HG03135 (cell line): Measurements from ENCODE around the gene OR52J3.
"Not testable (repeated sequence)": the region's sequence is repeated elsewhere in the genome, so short reads cannot be mapped to it uniquely, and the experiment has no call there.

Experiments used
- ATAC-seq: cut with Tn5 transposase; IDR thresholded peaks from one replicate; pipeline ENCODE4 v1.9.1; 2021; ENCODE audit warnings: mild to moderate bottlenecking, moderate library complexity; ENCODE audit not compliant: unreplicated experiment

Gene OR52J3

GRCh38 chr11:5046226-5046625 lies at the start of gene OR52J3:
TSS of gene OR52J3 (plus strand) at chr11:5046526. CDS start at chr11:5046526, 0 bp downstream.
- ATAC-seq = no peak

- ATAC-seq = no peak
Observed at GRCh38 chr11:5004424-5005274, 41.7 kb upstream of the OR52J3 start.

- no peak for ATAC-seq
Observed at GRCh38 chr11:5007561-5007960, 38.8 kb upstream of the OR52J3 start.

- ATAC-seq = no peak
Observed at GRCh38 chr11:5011254-5011653, 35.1 kb upstream of the OR52J3 start.

GRCh38 chr11:5013012-5013411 lies 33.3 kb upstream of the OR52J3 start:
- no peak for ATAC-seq

- ATAC-seq = no peak
Observed at GRCh38 chr11:5021996-5022395, 24.3 kb upstream of the OR52J3 start.

- no peak for ATAC-seq
Observed at GRCh38 chr11:5036669-5037068, 9.7 kb upstream of the OR52J3 start.

- no peak for ATAC-seq
Observed at GRCh38 chr11:5037926-5038325, 8.4 kb upstream of the OR52J3 start.

- no peak for ATAC-seq
Observed at GRCh38 chr11:5038341-5038740, 8.0 kb upstream of the OR52J3 start.

- ATAC-seq = no peak
Observed at GRCh38 chr11:5040876-5041275, 5.5 kb upstream of the OR52J3 start.

- no peak for ATAC-seq
Observed at GRCh38 chr11:5042091-5042490, 4.2 kb upstream of the OR52J3 start.

- no peak for ATAC-seq
Observed at GRCh38 chr11:5043380-5043779, 2.9 kb upstream of the OR52J3 start.

DNA sequence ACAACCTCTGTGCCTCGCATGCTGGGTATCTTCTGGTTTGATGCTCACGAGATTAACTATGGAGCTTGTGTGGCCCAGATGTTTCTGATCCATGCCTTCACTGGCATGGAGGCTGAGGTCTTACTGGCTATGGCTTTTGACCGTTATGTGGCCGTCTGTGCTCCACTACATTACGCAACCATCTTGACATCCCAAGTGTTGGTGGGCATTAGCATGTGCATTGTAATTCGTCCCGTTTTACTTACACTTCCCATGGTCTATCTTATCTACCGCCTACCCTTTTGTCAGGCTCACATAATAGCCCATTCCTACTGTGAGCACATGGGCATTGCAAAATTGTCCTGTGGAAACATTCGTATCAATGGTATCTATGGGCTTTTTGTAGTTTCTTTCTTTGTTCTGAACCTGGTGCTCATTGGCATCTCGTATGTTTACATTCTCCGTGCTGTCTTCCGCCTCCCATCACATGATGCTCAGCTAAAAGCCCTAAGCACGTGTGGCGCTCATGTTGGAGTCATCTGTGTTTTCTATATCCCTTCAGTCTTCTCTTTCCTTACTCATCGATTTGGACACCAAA lies 516 bp downstream of the OR52J3 start:
- no peak for ATAC-seq

GRCh38 chr11:5058679-5059078 lies 12.4 kb downstream of the OR52J3 start:
- ATAC-seq = not testable (repeated sequence)

DNA sequence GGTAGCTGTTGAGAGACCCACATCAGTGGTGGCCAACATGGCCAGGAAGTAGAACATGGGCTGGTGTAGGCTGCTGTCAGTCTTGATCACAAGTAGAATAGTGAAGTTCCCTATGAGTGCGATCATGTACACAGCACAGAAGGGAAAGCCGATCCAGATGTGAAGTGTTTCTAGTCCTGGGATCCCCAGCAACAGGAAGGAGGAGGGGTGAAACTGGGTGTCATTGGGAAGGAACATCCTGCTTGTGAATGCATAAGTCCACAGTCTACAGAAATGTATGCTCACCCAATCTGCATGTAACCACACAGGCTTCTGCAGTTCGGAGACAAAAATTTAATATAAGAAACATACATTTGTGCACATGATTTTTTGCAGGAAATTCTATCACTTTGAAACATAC lies 13.1 kb downstream of the OR52J3 start, which contains the start of gene OR52E2:
OR52E2 (minus strand) TSS at position 237 of the 400 bp plus-strand sequence; CDS start at position 237, 0 bp downstream.
- no peak for ATAC-seq

DNA sequence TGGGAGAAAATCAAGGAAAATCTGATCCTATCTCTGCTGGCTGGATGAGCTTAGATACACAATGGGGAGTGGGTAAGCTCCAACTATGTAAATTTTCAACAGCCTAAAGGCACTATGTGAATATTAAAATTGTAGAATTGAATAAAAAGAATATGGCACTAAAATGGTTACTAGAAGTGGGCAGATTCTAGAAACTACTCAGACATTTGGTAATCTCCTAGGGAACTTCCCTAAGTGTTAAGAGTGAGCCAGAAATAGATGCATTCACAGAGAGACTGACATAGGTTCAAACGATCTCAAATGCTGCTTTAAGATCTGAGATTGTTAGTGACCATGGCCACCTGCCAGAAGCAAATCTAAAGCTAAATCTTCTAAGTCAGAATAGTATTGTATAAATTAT lies 18.7 kb downstream of the OR52J3 start:
- ATAC-seq = no peak

DNA sequence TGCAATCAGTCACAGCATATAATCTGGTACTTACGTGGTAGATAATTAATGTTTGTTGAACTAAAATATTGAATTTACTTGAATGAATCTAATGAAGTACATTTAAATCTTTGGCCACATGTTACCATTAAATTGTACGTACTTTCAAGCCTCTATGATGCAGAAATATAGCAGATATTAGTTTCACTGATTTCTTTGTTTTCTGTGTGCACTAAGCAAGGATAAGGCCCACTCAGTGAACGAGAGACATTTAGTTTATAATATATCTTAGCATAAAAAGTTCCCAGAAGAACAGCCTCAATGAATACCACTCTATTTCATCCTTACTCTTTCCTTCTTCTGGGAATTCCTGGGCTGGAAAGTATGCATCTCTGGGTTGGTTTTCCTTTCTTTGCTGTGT lies 22.9 kb downstream of the OR52J3 start, which contains the start of gene OR52E1:
OR52E1 (plus strand) TSS at position 301 of the 400 bp plus-strand sequence.
- no peak for ATAC-seq

DNA sequence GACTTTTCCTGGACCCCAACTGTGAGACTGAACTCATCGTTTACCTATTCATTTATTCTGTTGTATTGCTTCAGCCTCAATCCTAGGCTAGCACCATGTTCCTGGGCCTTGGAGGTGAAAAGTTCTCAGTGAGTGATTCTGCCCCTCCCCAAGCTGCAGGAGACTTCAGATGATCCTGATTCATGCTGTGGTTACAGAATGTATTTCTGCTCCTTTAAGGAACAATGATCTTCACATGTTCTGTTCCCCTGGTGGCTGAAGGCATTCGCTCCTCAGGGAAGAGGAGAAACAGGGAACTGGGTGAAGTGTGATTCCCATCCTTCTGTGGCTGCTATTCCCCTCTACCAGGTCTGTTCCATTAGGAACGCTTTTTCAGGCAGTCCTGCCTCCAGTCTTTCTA lies 25.5 kb downstream of the OR52J3 start:
- ATAC-seq = no peak

- ATAC-seq = no peak
Observed at GRCh38 chr11:5081405-5081804, 35.1 kb downstream of the OR52J3 start.

- ATAC-seq = no peak
Observed at GRCh38 chr11:5083602-5084001, 37.3 kb downstream of the OR52J3 start.

DNA sequence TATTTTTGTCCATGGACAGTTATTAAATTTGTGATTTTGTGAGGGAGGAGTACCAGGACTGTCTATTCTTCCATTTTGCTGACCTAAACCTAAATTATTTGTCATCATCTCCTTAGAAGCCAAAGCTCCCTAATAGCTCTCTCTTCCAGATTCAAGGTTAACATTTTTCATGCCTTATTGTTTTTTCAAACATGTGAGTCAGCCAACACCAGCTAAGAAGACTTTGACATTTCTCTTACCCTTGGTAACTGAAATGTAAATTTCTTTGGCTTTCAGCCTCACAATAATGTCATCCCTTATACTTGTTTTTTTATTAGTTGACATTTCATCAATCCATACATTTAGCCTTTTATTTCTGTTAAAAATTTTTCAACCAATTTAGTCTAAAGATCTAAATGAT lies 42.2 kb downstream of the OR52J3 start:
- no peak for ATAC-seq

DNA sequence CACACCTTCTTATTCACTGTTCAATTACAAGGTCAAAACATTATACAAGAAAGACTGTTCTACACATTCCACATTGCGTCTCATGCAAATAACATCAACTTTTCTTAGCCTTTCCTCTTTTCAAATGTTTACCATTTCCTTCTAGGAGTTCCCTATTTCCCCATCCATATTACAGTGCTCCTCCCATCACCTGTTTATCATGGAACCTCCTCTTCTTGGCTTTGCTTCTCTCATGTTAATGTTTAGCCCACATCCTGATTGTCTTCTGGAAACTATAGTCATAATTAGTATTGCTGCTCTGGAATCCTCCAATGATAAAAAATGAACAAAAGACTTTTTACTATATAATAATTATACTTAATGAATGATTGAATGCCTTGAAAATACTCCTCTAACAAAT lies 44.3 kb downstream of the OR52J3 start:
- no peak for ATAC-seq
